Measurements from ENCODE around the gene PABPC1L.

PABPC1L gene

GRCh38 chr20:44900231-44900854, 9.5 kb upstream of the PABPC1L start:
- DNase-seq (ENCODE audit: low read depth): no peak

DNA sequence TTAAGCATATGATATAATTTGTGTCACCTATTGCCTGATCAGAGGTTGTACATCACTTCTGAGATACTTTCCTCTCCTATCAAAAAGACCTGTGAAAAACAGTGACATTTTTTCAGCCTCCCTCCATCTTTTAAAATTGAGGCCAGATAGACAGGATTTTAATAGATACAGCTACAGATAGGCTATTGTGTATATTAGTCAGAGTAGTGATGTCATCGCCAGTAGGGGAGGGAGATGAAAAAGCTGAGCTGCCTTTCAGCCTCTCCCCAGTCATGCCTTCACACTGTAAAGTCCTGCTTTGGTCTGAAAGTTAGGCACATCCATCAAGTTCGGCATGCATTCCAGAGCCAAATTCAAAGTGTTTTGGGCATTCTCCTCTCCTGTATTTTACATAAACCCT, 7.9 kb upstream of the PABPC1L start:
- DNase-seq (ENCODE audit: low read depth): no peak

DNA sequence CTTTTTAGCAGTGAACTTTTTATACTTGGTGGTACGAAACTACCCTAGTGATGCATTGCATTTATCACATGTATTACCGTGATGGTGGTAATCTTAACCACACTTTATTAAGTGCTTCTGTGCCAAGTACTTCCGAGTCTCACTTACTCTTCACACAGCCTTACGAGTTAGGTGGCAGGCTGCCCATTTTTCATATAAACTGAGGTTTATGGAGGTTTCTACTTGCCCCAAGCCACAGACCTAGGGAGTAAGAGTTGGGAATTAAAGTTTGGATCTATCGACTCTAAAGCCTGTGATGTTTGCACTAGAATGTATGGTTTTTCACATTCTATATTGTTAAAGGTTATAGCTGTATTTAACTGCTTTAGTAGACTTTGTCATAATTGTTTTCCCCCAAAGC, 5.5 kb upstream of the PABPC1L start:
- no peak for DNase-seq (ENCODE audit: low read depth)

GRCh38 chr20:44908987-44909871, 631 bp upstream of the PABPC1L start:
- DNase-seq (ENCODE audit: low read depth): no peak

- no peak for DNase-seq (ENCODE audit: low read depth)
Observed at GRCh38 chr20:44910690-44911262, 916 bp downstream of the PABPC1L start.

GRCh38 chr20:44911264-44911921, 1.5 kb downstream of the PABPC1L start:
- no peak for DNase-seq (ENCODE audit: low read depth)

GRCh38 chr20:44912189-44912588, 2.3 kb downstream of the PABPC1L start:
- no peak for DNase-seq (ENCODE audit: low read depth)

DNA sequence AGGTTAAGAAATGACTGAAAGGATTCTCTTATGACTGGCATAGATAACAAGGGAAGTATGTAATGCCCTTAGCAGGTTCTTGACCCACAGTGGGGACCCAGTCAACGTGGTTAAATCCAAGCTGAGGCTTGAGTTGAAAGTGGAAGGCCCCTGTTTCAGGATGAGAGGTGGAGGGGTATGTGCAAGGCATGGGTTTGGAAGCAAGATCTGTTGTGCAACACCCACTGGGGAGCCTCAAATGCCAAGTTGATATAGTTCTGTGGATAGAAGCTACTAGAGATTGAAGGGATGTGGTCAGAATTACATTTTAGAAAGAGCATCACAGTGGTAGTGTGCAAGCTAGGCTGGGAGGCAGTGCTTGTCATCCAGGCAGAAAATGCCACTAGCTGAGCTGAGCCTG, 5.1 kb downstream of the PABPC1L start:
- no peak for DNase-seq (ENCODE audit: low read depth)

GRCh38 chr20:44916586-44916985, 6.7 kb downstream of the PABPC1L start:
- DNase-seq (ENCODE audit: low read depth): no peak

- no peak for DNase-seq (ENCODE audit: low read depth)
Observed at GRCh38 chr20:44917399-44917798, 7.5 kb downstream of the PABPC1L start.

- DNase-seq (ENCODE audit: low read depth): no peak
Observed at GRCh38 chr20:44918342-44918741, 8.5 kb downstream of the PABPC1L start.

- DNase-seq (ENCODE audit: low read depth): no peak
Observed at GRCh38 chr20:44918761-44919160, 8.9 kb downstream of the PABPC1L start.

DNA sequence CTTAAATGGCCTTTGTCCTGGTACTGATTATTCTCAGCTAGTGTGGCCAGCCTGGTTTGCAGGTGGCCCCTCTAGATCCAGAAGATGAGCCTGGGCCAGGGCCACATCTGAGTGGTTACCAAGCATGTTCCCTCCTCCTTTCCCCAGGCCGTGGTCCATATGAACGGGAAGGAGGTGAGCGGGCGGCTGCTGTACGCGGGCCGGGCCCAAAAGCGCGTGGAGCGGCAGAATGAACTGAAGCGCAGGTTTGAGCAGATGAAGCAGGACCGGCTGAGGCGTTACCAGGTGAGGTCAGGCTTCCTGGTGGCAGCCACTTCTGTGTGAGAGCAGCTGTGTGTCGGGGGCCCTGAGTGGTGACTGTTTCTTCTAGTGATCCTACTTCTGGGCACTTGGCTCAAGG, 11.6 kb downstream of the PABPC1L start:
- no peak for DNase-seq (ENCODE audit: low read depth)

DNA sequence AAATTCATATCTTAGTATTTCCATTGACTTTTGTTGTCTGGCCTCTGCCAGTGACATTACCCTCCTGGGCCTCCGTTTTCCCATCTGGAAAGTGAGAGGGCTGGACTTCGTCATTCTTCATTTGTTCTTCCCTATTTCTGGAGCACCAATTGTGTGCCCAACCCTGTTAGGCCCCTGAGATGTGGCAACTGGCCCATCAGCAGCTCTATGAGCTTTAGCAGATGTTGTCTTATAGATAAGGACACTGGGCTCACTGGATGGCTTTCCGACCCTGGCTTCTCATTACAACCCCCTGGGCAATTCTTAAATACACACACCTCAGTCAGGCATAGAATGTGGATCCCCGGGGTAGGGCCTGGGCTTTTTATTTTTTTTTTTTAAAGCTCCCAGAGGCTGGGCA, 14.7 kb downstream of the PABPC1L start:
- DNase-seq (ENCODE audit: low read depth): no peak

- DNase-seq (ENCODE audit: low read depth): no peak
Observed at GRCh38 chr20:44928595-44928994, 18.7 kb downstream of the PABPC1L start.

DNA sequence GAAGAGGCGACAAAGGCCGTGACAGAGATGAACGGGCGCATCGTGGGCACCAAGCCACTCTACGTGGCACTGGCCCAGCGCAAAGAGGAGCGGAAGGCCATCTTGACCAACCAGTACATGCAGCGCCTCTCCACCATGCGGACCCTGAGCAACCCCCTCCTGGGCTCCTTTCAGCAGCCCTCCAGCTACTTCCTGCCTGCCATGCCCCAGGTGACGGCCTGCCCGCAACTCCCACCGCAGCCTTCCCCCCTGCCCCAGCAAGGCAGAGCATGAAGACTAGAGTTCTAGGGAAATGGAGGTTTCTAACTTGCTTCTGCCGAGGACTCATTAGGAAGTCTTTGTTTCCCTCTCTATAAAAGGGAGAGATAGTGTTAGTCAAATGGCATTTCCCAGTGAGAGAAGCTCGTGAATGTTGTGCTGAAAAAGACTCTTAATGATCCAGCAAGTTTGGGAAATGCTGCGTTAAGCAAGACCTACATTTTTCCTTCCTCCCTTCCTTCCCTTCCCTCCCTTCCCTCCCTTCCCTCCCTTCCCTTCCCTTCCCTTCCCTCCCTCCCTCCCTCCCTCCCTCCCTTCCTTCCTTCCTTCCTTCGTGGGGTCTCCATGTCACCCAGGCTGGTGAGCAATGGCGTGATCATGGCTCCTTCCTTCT, 20.8 kb downstream of the PABPC1L start:
- DNase-seq (ENCODE audit: low read depth): no peak

DNA sequence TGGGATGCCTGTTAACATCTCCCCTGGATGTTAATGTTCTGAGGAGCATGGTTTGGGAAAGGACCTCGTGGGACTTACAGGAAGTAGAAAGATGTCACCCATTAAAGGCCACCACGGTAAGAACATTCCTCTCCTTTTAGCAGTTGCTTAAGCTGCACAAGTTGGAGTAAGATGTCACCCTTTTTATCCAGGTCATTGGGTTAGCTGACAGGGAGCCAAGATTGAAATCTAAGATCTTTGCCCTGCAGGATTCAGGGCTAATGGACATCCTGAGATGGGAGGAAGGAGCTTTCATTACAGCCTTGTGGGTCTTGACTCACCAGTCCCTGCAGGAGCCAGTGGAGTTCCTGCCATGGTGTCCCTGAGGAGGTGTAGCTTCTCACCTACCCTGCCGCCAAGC, 22.1 kb downstream of the PABPC1L start:
- DNase-seq (ENCODE audit: low read depth): no peak

DNA sequence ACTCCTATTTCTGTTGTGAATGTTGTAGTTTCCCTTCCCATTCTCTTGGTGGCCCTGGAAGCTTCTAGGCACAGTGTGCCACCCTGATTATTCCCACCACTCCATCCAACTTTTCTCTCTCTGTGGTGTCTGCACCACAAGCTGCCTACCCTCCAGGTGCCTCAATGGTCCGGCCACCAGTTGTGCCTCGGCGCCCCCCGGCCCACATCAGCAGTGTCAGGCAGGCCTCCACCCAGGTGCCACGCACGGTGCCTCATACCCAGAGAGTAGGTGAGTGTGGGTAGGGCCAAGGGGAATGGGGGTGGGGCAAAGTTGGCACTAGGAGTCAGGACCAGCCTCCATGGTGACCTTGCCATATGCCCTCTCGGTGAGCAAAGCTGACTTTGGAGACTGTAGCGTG, 23.1 kb downstream of the PABPC1L start:
- no peak for DNase-seq (ENCODE audit: low read depth)

GRCh38 chr20:44936510-44936909, 26.6 kb downstream of the PABPC1L start:
- DNase-seq (ENCODE audit: low read depth): no peak

DNA sequence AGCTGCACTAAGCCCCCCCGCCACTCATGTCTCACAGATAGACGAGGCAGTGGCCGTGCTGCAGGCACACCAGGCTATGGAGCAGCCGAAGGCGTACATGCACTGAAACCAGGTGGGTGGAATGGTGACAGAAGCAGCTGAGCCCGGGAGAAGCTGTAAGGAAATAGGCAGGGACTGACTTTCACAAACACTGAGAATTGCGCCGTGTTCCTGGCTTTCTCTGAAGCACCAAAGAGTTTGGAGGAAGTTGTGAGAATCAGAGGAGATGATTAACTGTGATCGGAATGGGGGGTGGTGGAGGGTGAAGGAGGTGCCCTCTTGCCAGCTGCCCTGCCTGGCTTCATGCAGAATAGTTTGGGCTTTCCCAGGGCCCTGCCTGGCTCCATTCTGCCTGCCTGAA, 28.8 kb downstream of the PABPC1L start:
- DNase-seq (ENCODE audit: low read depth): no peak

GRCh38 chr20:44941120-44941691, 31.3 kb downstream of the PABPC1L start:
- DNase-seq (ENCODE audit: low read depth): no peak
